DMS79 treated with DMSO at 0.1 percent for 48 hours (cell line): ENCODE measurements around the gene KCTD8.

Experiments
- DNase-seq: peaks from one replicate; lab custom pipeline; 2025; lab: John Stamatoyannopoulos, UW

The KCTD8 gene

DNA sequence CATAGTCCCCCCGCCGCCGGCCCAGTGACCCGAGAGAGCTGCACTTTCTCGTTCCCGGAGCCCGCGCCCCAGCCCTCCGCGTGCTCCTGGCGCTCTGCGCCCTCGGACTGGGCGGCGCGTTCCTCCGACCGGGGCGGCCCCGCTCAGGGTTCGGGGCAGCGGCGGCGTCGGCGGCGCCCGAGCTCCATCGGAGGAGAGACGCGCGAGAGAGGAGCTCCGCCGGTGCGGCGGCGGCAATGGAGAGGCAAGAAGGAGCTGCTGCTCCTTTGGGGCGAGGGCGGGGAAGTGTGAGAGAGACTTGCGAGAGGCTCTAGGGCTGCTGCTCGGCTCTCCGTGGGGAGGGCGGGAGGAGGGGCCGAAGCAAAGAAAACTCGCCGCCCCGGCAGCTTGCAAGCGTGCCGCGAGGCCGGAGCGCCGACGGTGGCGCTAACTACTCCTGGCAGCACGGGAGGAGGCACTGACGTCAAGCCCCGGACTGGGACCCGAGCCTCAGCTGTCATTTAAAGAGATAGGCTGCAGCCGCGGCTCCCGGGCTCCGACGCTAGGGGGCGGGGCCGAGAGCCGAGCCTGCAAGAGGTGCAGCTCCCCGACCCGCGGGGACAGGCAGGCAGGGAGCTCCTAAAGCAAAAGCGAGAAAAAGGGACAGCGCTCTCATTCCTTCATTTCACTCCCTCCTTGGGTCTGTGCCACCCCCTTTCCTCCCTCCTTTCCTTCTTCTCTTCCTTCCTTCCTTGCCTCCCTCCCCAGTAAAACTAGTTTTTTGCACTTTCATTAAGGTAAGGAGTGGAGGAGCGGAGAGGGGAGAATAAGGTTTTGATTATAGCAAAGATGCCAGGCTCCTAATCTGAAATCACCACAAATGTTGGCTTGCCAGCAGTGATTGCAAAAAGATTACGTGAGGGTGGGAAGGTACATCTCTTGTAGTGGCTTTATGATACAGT is at the start of gene KCTD8:
Gene KCTD8 (minus strand): TSS at position 289 of the 941 bp plus-strand sequence.
- peak; percentile 4 for DNase-seq

- DNase-seq, result no peak
Measured at GRCh38 chr4:44494810-44495701, 46.4 kb upstream of the KCTD8 start.

GRCh38 chr4:44493924-44494323 is 45.3 kb upstream of the KCTD8 start:
- DNase-seq, result no peak

DNA sequence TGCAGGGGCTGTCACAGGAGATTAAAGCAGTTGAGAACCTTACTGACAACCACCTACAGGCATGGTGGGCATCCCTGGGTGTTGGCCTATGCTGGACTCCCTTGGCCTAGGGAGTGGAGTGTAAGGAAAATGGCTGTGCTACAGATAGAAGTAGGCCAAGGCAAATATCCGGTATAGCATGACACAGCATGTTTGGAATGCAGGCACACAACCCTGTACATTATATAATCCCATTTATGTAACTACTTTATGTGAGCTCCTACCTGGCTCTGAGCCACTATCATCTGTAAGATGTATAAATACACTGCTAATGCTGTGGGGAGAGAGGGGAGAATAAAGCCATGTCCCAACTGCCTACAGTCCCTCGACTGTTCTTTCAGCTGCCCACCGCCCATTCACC is 38.7 kb upstream of the KCTD8 start:
- no peak for DNase-seq

DNA sequence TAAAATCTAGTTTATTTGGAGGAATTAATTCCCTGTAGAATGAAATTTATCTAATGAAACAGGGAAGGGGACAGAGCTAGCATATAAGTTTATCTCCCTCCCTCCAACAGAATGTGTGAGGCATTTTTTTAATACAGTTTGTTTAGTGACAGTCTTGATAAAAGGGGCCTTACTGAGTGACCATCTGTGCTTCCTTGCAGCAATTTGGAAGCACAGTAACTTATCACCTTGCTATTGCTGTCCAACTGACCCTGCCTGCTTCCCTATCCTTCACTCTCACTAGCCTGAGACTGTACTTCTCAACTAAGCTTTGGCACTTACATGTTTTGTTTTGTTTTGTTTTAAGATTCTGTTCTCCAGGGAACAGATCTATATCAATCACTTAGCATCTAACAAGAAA is 31.1 kb upstream of the KCTD8 start:
- DNase-seq, result no peak

GRCh38 chr4:44462259-44462658 is 13.7 kb upstream of the KCTD8 start:
- no peak for DNase-seq

DNA sequence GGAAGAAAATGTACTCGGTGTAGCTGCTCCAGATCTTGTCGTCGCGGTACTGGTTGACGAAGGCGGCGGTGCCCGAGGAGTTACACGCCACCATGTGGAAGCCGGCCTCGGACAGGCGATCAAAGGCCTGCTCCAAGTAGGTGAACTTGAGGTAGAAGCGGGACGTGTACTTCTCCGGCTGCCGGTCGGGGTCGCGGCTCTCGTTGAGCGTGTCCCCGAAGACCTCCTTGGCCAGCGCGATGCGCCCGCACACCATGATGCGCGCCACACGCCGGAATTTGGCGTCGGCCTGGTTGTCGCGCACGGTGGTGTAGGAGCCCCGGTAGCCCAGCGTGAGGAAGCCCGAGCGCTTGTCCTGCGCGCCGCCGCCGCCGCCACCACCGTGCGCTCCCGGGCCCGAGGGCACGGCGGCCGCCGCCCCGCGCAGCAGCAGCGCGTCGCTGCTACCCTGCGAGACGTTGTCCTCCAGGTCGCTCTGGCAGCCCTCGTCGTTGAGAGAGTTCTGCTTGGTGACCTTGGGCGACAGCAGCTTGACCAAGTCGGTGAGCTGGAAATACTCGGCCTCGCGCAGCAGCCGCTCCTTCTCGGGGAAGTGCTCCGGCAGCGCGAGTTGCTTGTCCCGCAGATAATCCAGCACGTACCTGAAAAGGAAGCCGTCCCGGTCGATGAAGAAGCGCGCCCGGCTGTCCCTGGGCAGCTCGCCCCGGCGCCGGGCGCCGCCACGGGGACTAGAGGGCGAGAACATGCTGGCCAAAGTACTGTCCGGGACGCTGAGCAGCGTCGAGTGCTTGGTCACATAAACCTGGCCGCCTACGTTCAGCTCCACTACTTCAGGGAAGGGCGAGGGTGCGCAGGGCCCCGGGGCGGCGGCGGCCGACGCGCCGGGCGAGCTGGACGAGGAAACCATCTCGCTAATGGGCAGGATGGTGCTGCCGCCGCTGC is 775 bp downstream of the KCTD8 start:
- DNase-seq, result no peak

- DNase-seq, result no peak
Measured at GRCh38 chr4:44446801-44447562, 1.6 kb downstream of the KCTD8 start.

- DNase-seq, result no peak
Measured at GRCh38 chr4:44446191-44446590, 2.4 kb downstream of the KCTD8 start.

DNA sequence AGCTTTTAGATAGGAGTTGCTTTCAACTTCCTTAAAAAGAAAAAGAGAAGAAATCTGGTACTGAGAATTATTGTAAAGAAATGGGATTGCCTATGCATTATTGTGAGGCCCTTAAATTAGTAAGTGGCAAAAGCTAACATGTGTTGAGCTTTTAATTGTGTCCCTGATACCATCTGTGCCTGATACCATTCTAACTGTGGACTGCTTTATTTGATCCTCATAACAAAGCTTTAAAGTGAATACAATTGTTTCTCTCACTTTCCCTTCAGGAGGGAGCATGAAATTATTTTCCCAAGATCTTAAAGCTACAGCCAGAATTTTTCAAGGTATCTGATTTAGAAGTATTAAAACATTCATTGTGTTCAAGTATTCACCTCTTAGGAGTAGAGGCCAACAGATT is 9.9 kb downstream of the KCTD8 start:
- DNase-seq, result no peak

- DNase-seq, result no peak
Measured at GRCh38 chr4:44434247-44434646, 14.4 kb downstream of the KCTD8 start.

DNA sequence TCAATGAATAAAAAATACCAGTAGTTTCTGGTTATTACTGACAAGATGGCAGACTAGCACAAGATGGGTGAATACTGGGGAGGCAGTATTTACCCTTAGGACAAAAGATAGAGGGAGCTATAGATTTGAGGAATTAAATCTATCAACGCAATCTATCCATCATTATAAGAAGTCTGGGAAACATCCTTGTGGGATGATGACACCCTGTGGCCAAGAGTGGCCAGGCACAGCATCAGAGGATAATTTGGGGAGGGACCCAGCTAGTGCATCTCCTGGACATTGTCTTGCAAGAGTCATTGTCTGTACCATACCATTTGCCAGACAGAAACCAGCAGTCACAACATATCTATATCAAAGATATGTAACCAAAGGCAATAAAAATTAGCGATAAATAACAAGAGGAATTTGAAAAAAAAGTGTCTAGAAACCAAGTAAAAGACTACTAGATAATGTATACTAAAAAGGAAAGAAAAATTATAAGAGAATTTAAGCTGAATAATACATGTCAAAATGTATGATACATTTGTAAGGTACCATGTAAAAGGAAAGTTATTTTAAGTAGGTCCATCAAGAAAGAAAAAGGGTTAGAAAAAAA is 22.9 kb downstream of the KCTD8 start:
- DNase-seq, result no peak

DNA sequence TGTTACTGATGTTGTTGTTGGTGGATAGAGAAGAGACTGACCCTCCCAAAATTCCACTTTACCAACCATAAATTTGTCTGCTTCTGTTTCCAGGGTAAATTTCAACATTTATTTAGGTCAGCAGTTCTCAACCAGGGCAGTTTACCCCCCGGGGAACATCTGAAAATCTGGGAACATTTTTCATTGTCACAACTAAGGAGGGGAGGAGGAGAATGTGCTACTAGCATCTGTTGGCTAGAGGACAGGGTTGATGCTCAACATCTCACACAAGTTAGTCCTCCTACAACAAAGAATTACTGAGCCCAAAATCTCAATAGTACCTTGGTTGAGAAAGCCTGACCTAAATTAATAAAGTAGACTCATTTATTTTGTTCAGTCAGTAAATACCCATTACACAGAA is 25.7 kb downstream of the KCTD8 start:
- DNase-seq, result no peak

DNA sequence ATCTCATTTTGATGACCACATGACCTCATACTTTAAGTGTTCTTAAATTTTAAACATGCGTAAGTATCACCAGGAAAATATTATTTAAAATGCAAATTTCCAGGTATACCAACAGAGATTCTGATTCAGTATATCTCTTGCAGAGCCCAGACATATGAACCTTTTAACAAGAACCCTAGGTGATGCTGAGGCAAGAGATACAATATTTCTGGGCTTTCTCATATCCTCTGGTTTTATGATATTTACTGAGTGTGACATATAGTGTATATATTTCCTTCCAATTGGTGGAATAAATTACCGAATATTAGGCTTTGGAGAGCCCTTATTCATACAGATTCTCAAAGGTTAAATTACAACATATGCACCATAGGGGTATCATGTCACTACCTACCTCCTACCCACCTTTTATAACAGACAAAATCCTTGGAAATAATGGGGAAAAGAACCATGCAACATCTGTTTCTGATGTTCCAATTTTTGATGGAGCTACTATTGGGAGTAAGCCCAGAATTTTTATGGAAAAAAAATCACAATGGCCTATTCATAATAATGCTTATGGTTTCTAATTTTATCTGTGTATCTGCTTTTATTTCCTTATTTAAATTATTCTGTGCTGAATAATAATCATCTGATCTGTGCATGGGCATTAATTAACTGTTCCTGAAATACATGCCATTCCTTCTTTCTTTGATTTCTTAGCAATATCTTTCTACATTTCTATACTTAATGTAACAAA is 27.1 kb downstream of the KCTD8 start:
- DNase-seq, result no peak

- DNase-seq, result no peak
Measured at GRCh38 chr4:44415251-44415650, 33.4 kb downstream of the KCTD8 start.

DNA sequence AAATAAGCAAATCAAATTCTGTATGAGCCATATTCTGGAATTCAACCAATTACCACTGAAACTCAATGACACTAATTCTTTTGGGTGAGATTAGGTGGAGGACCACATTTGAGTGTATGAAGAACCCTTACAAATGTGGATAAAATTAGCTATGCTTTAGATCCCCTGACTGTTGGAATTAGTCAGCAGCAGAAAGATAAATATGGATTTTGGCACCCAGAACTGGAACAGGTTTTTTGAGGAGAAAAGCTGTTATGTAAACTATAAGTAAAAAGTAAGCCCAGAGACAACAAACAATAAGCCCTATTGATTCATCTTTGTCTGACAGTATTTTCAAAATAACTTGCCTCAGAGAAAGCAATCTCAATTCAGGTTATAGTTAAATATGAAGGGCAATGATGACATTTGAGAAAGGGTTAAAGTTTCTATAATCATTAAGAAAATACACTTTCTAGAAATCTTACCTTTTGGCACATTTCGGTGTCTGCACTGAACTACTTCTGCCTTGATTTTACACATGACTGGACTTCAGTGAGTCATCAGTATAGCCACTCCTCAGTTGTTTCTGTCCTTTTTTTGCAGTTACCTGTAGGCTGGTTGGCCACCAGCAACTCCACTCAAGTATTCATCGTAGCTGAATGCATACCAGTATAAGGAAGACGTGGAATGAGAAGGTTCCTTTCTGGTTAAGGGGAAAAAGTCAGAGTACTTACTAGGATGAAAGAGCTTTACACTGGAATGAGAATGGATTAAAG is 80.0 kb downstream of the KCTD8 start:
- no peak for DNase-seq

DNA sequence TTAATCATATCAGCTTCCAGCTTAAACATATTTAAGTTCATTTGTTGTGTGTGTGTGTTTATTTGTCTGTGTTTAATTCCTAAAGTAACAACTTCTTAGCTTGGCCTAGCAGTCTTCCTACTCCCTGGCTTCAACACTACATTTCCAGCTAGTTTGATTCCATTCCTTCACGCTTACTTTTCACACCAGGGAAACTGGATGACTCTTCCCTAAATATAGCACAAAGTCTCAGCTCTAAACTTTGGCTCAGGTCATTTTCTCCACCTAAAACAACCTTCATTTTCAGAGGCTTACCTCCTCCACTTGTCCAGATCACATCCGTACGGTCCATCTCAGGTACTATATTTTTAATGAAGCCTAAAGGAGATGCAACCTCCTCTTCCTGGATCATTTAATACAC is 94.4 kb downstream of the KCTD8 start:
- no peak for DNase-seq

DNA sequence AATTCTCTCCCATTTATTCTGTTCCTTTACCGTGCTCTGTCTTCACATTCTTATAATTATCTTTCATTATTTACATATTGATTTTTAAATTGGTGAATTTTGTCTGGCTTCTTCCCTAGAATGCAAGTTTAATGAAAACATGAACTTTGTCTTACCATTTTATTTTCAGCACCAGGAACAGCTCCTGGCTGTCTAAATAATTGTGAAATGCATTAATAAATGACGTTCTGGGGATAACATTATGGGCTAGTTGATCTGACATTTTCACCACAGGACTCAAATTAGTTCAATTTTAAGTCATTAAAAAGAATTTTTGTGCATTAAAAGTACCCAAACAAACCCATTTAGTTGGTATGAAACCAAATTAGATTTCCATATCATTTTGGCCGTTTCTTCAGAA is 97.5 kb downstream of the KCTD8 start:
- DNase-seq, result no peak

GRCh38 chr4:44342800-44343199 is 105.8 kb downstream of the KCTD8 start:
- no peak for DNase-seq
